HL-60/S4 treated with retinoic acid at 250 ng/mL for 4 days and 3 days (cell line): ENCODE measurements around the gene DPP3.
"Not testable (repeated sequence)": the region's sequence is repeated elsewhere in the genome, so short reads cannot be mapped to it uniquely, and the experiment has no call there.

Source experiments
- in situ Hi-C: fragments of 300-500 bp; cut with MboI; formaldehyde crosslinking; loops from 2 replicates; pipeline ENCODE4 v1.7.0; 2022; ENCODE audit warnings: low sequenced_read_pairs

The DPP3 gene, protein sequence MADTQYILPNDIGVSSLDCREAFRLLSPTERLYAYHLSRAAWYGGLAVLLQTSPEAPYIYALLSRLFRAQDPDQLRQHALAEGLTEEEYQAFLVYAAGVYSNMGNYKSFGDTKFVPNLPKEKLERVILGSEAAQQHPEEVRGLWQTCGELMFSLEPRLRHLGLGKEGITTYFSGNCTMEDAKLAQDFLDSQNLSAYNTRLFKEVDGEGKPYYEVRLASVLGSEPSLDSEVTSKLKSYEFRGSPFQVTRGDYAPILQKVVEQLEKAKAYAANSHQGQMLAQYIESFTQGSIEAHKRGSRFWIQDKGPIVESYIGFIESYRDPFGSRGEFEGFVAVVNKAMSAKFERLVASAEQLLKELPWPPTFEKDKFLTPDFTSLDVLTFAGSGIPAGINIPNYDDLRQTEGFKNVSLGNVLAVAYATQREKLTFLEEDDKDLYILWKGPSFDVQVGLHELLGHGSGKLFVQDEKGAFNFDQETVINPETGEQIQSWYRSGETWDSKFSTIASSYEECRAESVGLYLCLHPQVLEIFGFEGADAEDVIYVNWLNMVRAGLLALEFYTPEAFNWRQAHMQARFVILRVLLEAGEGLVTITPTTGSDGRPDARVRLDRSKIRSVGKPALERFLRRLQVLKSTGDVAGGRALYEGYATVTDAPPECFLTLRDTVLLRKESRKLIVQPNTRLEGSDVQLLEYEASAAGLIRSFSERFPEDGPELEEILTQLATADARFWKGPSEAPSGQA

DNA sequence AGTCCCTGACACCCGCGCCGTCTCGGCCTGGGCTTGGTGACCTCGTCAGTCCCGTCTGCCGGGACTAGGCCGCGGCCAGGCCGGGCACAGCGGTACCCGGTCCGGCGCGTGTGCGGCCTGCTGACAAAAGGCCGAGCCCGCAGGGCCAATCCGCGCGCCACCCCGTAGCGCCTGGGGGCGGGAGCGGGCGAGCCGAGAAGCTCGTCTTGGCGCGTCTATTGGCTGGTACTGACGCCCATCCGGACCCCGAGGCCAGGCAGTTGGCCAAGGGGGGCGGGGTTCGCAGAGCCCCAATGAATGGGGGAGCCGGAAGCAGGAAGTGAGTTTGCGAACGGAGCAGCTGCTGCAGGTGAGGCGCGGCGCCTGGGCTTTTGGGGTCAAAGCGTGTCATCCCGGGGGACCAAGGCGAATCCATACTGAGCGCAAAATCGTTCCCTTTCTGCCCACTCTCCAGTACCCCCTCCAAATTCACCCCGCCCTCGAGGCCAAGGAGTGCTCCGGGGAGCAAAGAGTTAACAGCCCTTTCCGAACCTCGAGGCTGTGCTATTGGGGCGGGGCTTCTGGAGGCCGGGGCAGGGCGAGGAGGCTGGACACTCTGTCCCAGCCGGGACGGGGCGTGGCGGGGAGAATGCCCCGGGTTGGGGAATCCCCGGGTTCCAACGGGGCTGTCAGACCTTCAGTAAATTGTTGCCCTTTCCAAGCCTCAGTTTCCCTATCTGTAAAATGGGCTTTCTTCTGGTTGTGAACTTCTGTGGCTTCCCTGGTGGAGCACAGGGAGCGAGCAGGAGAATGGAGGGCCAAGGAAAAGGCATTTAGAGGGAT lies at the start of gene DPP3:
Gene DPP3 (plus strand): TSS at position 318 of the 822 bp plus-strand sequence. CDS start 1,767 bp downstream, outside the sequence.
- in situ Hi-C loops = no loop called here

DNA sequence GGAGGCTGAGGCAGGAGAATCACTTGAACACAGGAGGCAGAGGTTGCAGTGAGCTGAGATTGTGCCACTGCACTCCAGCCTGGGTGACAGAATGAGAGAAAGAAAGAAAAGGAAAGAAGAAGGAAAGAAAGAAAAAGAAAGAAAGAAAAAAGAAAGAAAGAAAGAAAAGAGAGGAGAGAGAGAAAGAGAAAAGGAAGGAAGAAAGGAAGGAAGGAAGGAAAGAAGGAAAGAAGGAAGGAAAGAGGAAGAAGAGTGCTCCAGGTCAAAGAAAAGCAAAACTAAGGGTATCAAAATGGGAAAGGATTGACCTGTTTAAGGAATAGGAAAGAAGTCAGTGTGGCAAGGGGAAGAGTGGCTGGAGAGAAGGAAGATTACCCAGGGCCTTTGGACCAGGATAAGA lies 48.9 kb upstream of the DPP3 start:
- in situ Hi-C loops = not testable (repeated sequence)

DNA sequence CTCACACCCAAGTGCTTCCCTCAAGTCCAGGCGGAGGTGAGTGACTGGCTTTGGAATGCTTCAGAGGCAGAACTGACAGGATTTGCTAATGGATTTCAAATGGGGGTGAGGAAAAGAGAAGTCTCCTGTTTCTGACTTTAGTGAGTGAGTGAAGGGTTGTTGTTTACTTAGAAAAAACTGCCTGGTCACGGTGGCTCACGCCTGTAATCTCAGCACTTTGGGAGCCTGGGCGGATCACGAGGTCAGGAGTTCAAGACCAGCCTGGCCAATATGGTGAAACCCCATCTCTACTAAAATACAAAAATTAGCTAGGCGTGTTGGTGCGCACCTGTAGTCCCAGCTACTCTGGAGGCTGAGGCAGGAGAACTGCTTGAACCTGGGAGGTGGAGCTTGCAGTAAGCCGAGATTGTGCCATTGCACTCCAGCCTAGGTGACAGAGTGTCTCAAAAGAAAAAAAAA lies 48.3 kb upstream of the DPP3 start:
- in situ Hi-C loops = not testable (repeated sequence)

DNA sequence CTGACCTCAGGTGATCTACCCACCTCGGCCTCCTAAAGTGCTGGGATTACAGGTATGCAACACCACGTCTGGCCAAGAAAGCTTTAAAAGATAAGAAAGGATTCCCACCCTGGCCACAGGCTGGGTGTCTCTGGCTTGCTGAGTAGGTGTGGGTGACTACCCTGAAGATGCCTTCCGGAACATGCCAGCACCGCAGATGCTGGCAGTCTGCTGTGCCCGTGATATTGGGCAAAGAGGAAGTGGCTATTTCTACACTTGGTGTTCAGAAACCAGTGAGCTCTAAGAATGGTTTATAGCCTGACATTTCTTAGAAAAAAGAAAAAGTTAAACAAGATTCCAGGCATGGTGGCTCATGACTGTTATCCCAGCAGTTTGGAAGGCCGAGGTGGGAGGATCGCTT lies 47.6 kb upstream of the DPP3 start:
- in situ Hi-C loops = no loop called here

DNA sequence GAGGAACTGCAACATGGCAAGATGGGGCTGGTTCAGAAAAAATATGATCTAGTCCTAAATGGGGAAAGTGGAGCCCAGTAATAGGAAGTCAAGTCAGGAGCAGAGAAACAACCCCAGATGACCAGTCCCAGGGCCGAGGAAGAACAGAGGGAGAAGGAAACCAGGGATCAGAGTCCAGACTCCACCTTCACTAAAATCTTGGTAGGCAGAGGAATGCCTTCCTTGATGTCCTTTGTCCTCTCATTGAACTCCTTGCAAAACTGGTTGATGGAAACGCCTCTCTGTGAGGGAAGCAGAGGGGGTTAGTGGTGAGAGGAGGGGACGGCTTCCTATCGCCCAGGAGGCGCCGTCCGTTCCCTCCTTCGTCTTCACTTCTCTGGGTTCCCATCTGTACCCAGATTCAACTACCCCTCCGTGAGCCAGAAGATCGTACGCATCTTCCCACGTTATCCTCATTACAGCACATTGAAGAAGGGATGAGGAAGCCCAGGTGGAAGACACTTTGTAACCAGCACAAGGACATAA lies 42.2 kb upstream of the DPP3 start:
- in situ Hi-C loops = no loop called here

DNA sequence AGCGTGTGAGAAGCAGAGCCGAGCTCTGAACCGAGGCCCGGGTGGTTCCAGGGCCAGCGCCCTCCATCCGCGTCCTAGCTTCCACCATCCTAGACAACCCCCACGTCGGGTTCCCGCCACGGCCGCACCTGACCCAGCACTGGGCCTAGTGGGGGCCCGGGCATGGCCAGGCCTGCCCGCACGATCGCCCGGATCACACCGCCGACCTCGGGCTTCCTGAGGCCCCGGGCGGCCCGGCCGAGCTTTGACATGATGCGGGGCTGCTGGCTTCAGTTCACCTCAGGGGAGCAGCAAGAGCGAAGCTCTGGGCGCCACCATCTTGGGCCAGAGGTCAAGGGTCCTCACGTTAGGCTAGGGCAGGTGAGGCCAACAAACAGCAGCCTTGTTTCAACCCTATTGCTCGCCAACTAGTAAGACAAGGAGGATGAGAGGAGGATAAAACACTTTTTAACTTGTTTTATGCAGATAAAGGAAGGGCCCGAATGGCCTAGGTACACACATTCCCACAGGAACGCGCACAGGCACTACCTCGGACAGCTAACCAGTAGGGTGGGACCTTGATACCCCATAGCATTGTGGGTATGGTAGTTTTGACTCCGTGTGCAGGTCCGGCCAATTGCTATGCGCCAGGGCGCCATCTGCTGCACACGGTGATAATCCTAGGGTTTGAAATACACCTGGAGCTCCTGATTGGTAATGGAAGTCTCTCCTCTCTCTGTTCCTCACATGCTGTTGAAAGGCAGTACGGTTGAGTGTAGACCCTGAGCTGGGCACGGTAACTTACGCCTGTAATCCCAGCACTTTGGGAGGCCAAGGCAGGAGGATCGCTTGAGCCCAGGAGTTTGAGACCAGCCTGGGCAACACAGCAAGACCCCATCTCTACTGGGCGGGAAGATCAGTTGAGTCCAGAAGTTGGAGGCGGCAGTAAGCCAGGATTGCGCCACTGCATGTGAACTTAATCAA lies 41.4 kb upstream of the DPP3 start, which contains the start of gene MRPL11:
Gene MRPL11 (minus strand): TSS at position 345 of the 963 bp plus-strand sequence. CDS start 94 bp downstream, at position 251.
- in situ Hi-C loops = no loop called here

DNA sequence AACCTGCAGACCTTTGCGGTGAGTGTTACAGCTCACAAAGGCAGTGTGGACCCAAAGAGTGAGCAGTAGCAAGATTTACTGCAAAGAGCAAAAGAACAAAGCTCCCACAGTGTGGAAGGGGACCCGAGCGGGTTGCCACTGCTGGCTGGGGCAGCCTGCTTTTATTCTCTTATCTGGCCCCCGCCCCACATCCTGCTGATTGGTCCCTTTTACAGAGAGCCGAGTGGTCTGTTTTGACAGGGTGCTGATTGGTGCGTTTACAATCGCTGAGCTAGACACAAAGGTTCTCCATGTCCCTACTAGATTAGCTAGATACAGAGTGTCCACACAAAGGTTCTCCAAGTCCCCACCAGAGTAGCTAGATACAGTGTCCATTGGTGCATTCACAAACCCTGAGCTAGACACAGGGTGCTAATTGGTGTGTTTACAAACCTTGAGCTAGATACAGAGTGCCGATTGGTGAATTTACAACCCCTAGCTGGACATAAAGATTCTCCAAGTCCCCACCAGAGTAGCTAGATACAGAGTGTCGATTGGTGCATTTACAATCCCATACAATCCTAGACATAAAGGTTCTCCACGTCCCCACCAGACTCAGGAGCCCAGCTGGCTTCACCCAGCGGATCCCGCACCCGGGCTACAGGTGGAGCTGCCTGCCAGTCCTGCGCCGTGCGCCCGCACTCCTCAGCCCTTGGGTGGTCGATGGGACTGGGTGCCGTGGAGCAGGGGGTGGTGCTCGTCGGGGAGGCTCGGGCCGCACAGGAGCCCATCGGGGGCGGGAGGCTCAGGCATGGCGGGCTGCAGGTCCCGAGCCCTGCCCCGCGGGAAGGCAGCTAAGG lies 39.9 kb upstream of the DPP3 start:
- in situ Hi-C loops = not testable (repeated sequence)

DNA sequence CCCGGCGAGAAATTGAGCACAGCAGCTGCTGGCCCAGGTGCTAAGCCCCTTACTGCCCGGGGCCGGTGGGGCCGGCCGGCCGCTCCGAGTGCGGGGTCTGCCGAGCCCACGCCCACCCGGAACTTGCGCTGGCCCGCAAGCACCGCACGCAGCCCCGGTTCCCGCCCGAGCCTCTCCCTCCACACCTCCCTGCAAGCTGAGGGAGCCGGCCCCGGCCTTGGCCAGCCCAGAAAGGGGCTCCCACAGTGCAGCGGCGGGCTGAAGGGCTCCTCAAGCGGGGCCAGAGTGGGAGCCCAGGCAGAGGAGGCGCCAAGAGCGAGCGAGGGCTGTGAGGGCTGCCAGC lies 39.3 kb upstream of the DPP3 start:
- in situ Hi-C loops = not testable (repeated sequence)

DNA sequence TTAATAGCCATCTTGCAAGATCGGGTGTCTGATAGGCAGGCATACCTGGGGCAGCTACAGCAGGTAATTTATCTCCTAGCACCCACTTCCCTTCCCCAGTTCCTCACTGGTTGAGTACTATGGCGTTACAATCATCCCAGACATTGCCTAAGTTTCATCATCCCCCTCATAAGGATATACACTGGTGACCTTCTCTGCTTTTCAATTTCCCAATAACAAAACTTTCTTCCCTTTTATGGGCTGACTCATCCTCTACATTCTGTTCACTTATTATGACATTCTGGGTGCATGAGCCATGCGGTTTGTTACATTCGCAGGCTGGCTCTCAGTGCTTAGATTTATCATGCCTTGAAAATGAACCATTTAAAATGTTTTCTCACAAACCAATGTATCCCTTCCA lies 36.6 kb upstream of the DPP3 start:
- in situ Hi-C loops = no loop called here

DNA sequence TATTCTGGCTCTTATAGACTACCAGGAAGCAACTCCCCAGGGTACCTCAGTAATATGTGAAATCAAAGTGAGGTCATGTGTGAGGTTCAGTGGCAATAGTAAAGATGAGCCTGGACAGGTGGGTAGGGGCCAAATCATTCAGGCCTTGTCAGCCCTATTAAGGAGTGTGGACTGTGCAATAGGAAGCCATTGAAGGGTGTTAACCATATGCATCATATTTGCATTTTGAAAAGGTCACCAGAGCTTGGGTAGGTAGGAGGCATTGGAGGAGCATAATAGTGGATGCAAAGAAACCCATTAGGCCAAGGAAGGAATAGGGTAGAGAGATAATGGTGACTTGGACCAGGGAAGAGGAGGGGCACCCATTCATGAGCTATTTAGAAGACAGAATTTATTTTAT lies 33.2 kb upstream of the DPP3 start:
- in situ Hi-C loops = no loop called here

DNA sequence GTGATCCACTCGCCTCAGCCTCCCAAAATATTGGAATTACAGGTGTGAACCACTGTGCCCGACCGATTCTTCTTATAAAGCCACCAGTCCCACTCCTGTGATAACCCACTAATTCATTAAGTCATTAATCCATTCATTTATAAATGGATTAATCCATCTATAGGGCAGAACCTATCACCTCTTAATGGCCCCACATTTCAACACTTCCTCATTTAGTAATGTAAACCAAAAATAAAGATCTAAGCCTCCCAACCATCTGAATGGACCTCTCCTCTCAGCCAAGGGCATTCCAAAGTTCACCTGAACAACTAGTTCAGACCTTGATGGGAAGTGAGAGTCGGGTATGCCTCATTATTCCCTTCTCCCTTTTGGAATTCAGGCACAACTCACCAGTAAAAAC lies 31.7 kb upstream of the DPP3 start:
- in situ Hi-C loops = no loop called here

DNA sequence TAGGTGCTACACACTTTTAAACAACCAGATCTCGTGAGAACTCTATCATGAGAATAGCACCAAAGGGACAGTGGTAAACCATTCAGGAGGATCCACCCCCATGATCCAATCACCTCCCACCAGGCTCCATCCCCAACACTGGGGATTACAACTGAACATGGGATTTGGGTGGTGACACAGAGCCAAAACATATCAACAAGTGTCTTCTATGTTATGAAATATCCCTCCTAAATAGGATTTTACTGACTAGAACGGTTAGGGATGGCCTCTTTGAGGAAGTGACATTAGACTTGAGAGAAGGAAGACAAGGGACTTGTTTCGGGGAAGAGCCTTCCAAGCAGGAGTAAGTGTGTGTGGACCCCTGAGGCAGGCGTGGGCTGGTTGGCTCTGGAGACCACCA lies 29.7 kb upstream of the DPP3 start:
- in situ Hi-C loops = no loop called here

DNA sequence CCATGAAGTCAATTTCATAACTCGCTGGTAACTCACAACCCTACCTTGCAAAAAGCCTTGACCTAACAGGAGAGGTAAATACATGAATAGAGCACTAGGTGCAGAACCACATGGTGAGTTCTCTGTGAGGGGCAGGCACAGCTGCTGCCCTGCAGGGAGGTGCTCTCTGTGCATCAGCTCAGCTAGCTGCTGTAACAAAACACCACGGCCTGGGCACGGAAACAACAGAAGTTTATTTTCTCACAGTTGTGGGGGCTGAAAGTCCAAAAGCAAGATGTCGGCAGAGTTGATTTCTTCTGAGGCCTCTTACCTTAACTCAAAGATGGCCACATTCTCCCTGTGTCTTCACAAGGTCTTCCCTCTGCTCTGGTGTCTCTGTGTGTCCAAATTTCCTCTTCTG lies 28.6 kb upstream of the DPP3 start:
- in situ Hi-C loops = no loop called here

DNA sequence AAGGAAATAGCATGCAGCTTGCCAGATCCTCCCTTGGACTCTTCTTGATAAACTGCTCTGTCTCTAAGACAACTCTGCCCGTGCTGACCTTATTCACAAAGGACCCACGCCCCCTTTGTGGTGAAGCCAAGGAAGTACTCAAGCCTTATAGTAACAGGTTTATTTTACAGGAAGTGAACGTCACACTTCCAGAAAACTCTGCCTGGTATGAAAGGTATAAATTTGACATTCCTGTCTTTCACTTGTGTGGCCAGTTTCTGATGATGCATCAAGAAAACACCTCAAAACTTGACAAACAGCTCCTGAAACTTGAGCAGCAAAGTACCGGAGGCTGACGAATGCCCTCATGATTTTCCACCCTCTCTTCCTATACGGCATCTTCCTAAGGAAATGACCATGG lies 26.0 kb upstream of the DPP3 start:
- in situ Hi-C loops = no loop called here

DNA sequence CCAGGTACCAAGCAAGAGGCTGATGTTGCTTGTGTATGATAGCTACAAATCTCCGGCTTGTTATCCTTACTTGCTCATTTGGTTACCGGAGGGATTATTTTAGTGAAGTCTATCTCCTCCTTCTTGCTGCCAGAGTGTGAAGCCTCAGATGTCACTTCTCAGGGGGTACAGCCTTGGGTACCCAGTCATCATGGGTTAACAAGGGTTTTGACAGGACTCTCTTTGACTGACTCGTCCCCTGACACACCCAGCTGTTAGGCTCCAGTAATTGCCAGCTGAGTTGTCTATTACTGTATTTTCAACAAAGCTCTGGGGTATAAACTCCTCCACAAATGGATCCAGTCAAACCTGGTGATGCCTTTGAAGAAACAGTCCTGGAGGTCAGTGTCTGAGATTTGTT lies 25.4 kb upstream of the DPP3 start:
- in situ Hi-C loops = no loop called here

DNA sequence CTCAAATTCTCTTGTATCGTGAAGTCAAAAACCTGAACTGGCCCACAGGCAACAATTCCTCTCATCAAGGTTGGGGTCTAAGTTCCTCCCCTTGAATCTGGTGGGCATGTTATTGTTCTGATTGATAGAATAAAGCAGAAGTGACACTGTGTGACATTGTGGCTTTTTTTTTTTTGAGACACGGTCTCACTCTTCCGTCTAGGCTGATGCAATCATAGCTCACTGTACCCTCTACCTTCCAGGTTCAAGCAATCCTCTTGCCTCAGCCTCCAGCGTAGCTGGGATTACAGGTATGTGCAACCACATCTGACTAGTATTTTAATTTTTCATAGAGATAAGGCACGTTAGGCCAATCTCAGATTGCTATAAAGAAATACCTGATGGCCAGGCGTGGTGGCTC lies 22.4 kb upstream of the DPP3 start:
- in situ Hi-C loops = no loop called here

DNA sequence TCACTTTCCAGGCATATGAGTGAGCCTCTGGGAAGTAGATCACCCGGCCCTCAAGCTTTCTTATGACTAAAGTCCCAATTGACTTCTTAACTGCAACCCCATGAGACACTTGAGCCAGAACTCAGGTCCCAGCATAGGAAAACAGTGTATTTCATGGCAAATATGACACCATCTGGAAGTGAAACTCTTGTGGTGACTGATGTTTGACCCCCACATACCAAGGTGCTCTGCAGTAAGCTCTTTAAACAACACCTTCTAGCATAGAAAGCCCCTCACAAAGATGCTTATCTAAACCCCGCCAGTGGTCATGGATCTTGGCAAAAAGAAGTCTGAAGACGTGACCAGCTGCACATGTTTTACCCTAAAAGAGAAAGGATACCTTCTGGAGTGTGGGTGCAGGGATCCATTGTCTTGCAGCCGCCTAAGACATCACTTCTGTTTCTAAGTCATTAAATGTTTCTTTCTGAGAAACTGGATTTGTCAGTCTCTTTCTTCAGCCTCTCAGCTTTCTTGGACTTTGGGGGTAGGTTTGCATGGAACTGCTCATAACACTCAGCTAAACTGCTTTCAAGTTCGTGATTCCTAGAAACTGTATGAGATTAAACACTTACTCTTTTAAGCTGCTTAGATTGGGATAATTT lies 21.0 kb upstream of the DPP3 start:
- in situ Hi-C loops = no loop called here

DNA sequence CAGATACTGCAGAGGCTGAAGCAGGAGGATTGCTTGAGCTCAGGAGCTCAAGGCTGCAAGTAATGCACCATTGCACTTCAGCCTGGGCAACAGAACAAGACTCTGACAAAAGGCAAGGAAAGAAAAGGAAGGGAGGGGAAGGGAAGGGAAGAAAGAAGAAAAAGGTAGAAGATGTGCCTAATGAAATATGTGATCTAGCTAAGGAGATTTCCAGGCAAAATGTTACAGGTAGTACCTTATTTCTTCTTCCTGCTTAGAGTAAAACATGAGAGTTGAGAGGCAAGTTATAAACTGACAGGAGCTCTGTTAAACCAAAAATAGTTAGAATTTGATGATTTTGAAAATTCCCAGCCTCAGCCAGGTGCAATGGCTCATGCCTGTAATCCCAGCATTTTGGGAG lies 18.2 kb upstream of the DPP3 start:
- in situ Hi-C loops = no loop called here

DNA sequence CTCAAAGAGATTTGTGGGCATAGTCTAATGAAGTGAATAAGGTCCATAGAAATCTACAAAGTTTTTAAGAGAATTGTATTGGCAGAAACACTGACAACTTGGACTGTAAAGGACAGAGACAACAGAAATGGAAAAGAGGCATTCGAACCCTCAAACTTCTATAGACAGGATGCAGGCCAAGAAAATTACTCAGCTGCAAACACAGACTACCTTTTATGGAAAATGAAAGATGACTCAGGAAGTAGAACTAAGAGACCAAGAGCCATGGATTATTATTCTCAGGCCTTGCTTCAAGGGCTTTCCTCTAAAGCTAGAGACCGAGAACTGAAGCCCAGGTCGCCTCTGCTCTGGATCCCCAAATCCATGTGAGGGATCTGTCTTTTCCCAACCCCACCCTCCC lies 17.3 kb upstream of the DPP3 start:
- in situ Hi-C loops = no loop called here
